PC-3 (cell line): ENCODE data around the gene FOXO4.

Experiments
- EZH2 ChIP-seq: fragments of 300-600 bp; sonication (generic); IDR thresholded peaks from one replicate; pipeline ENCODE4 v1.6.1; 2017; ENCODE audit warnings: antibody characterized with exemption, mild to moderate bottlenecking, low read length; ENCODE audit not compliant: unreplicated experiment
- EZH2phosphoT487 ChIP-seq: fragments of 300-600 bp; sonication (generic); IDR thresholded peaks from 2 replicates; pipeline ENCODE4 v1.6.1; 2018; ENCODE audit warnings: mild to moderate bottlenecking, antibody characterized with exemption, low read length, borderline replicate concordance
- TF ChIP-seq, protein P1 (sequence below): fragments of 300-600 bp; sonication (generic); conservative IDR thresholded peaks from 2 replicates; pipeline ENCODE4 v1.5.1; 2017; ENCODE audit warnings: antibody characterized with exemption, low read depth, mild to moderate bottlenecking, low read length

DNA sequence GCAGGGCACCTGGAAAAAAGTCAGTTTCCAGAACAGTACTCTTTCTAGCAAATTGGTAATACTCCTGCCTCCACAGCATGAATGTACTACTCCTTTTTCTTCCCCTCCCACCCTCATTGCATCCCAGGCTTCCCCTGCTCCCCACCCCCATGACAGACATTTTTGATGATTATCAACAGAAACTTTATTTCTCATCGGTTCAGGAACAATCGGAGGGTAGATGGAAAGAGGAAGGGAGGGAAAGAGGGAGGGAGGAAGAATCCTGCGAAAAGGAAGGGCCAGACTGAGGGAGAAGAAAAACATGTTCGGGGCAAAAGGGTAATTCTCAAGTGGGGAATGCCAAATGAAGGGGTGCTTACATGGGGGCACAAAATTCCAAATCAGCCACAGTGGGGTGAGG, 11.6 kb downstream of the FOXO4 start:
- TF ChIP-seq EZH2phosphoT487 (no peak), EZH2 (no peak)
- TF ChIP-seq, protein P1, sequence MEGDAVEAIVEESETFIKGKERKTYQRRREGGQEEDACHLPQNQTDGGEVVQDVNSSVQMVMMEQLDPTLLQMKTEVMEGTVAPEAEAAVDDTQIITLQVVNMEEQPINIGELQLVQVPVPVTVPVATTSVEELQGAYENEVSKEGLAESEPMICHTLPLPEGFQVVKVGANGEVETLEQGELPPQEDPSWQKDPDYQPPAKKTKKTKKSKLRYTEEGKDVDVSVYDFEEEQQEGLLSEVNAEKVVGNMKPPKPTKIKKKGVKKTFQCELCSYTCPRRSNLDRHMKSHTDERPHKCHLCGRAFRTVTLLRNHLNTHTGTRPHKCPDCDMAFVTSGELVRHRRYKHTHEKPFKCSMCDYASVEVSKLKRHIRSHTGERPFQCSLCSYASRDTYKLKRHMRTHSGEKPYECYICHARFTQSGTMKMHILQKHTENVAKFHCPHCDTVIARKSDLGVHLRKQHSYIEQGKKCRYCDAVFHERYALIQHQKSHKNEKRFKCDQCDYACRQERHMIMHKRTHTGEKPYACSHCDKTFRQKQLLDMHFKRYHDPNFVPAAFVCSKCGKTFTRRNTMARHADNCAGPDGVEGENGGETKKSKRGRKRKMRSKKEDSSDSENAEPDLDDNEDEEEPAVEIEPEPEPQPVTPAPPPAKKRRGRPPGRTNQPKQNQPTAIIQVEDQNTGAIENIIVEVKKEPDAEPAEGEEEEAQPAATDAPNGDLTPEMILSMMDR: no peak
